Subcutaneous adipose tissue (tissue), 4 donors: Measurements from ENCODE around the gene TRIM44. TPM values are rescaled to one million over a fixed set of nuclear protein-coding genes. Genes with fewer than 3 reads are reported as not detected.

Experiments
- CTCF ChIP-seq: fragments of 450-650 bp; IDR thresholded peaks from one replicate; pipeline ENCODE4 v1.5.1; 2016; ENCODE audit warnings: low read depth, mild to moderate bottlenecking, control low read depth, antibody characterized with exemption, moderate library complexity
- total RNA-seq, 4 donors: library from RNA; depleted of rRNA; stranded (reverse); fragments of >200 nt; gene quantifications; one replicate each; pipeline ENCODE4 v1.1.0, GENCODE V29; 2016

TRIM44 gene
- total RNA-seq, 4 donors from 2014 or later: 32.6 to 70.9 (median 40.0) TPM

GRCh38 chr11:35725885-35726284 lies 63.3 kb downstream of the TRIM44 start:
- no peak for TF ChIP-seq CTCF

GRCh38 chr11:35727140-35727539 lies 64.6 kb downstream of the TRIM44 start:
- TF ChIP-seq CTCF: no peak

DNA sequence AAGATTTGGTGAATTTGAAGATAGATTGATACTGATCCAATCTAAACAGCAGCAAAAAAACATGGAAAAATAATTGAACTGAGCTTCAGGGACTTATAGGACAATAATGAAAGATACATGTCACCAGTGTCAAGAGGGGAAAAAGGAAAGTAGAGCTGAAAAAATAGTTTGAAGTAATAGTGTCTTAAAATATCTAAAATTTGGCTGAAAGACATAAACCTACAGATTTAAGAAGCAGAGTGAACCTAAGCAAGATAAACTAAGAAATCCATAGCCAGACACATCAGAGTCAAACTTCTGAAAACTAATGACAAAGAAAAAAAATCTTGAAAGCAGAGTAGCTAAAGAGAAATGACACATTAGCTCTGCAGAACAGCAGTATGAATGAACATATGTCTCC lies 67.7 kb downstream of the TRIM44 start:
- no peak for TF ChIP-seq CTCF

GRCh38 chr11:35734669-35735410 lies 72.3 kb downstream of the TRIM44 start:
- TF ChIP-seq CTCF: no peak

DNA sequence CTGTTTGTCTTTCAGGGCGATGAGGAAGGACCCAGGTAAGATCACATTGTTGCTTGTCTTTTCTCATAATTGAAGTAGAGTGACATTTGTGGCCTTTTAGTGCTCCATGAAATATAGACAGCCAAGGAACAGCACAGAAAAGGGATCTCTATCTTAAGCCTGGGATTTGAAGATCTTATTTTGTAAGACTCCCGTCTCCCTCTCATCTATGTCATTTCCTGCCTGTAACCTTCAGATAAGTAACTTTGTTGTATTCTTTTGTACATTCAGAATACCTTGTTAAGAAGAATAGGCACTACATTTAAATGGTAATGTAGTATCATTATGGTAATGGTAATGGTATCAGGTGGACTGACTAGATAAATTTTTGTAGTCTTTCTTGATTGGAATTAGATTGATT lies 72.8 kb downstream of the TRIM44 start:
- no peak for TF ChIP-seq CTCF

- no peak for TF ChIP-seq CTCF
Measured at GRCh38 chr11:35735903-35736302, 73.3 kb downstream of the TRIM44 start.

- TF ChIP-seq CTCF: no peak
Measured at GRCh38 chr11:35736952-35737351, 74.4 kb downstream of the TRIM44 start.
